ENCODE results near the gene AKAIN1. TPM values are rescaled to one million over a fixed set of nuclear protein-coding genes. Genes with fewer than 3 reads are reported as not detected.

The AKAIN1 gene
- polyA plus RNA-seq, 2 of the 4 experiments (the other 2 are of a cell fraction): not detected

GRCh38 chr18:5137261-5137660 is 59.8 kb downstream of the AKAIN1 start:
- ATAC-seq (no peak), DNase-seq (ENCODE audit: low read depth in 1 of 2, low spot score in 1 of 2) (no peak), FAIRE-seq (no peak)
- no peak overlapping the region for H3K4me3 ChIP-seq
- POLR2A ChIA-PET: no interaction called here
- H3K4me2 ChIP-seq: no peak overlapping the region
- H3K4me1 ChIP-seq: no peaks in the 10 kb centered on the region
- CTCF ChIA-PET: no interaction called here
- TF ChIP-seq ZNF302 (CRISPR knock-in tag; IDR thresholded peaks at IDR 0.05) (no peak), ELK1 (IDR thresholded peaks at IDR 0.05; ENCODE audit: low read depth, low read length) (no peak), RFX5 (IDR thresholded peaks at IDR 0.05) (no peak), ESRRA (IDR thresholded peaks at IDR 0.05; ENCODE audit: borderline replicate concordance, low read length) (no peak)
- no peak overlapping the region for H3K27ac ChIP-seq
- 0% methylated on average over 2 of the region's 2 CpGs for WGBS (ENCODE audit: missing lambda C conversion rate)
- H3K9me3 ChIP-seq: no peaks in the 10 kb centered on the region

GRCh38 chr18:5132987-5133386 is 64.1 kb downstream of the AKAIN1 start:
- WGBS (ENCODE audit: missing lambda C conversion rate): 18% methylated on average over 13 of the region's 20 CpGs
- ATAC-seq: no peak
- no peak for FAIRE-seq
- CTCF ChIA-PET: no interaction called here
- H3K4me2 ChIP-seq: no peak overlapping the region
- H3K9me3 ChIP-seq: no peaks in the 10 kb centered on the region
- no peak overlapping the region for H3K4me3 ChIP-seq
- H3K27ac ChIP-seq: no peak overlapping the region
- H3K4me1 ChIP-seq: no peaks in the 10 kb centered on the region
- POLR2A ChIA-PET: no interaction called here
- DNase-seq (ENCODE audit: low read depth in 1 of 2, low spot score in 1 of 2): no peak
- no peak for TF ChIP-seq RCOR1 (IDR thresholded peaks at IDR 0.05; ENCODE audit: low read depth, low read length)
- no peak for TF ChIP-seq GATA3 (IDR thresholded peaks at IDR 0.05; ENCODE audit: borderline replicate concordance)
- no peak for TF ChIP-seq CBX8 (IDR thresholded peaks at IDR 0.05)
- no peak for TF ChIP-seq HDAC2 (IDR thresholded peaks at IDR 0.05)
- TF ChIP-seq KDM5A (IDR thresholded peaks at IDR 0.05): no peak
- no peak for TF ChIP-seq HEYL (CRISPR knock-in tag; IDR thresholded peaks at IDR 0.05)
- no peak for TF ChIP-seq ATOH8 (CRISPR knock-in tag; IDR thresholded peaks at IDR 0.05; ENCODE audit: low read depth)
- no peak for TF ChIP-seq EP300 (IDR thresholded peaks at IDR 0.05)
- no peak for TF ChIP-seq CBX2 (IDR thresholded peaks at IDR 0.05; ENCODE audit: borderline replicate concordance, low read depth)
- TF ChIP-seq SMC3 (IDR thresholded peaks at IDR 0.05): no peak
- no peak for TF ChIP-seq ZNF302 (CRISPR knock-in tag; IDR thresholded peaks at IDR 0.05)
- no peak for TF ChIP-seq NPAS2 (CRISPR knock-in tag; IDR thresholded peaks at IDR 0.05; ENCODE audit: borderline replicate concordance)
- no peak for TF ChIP-seq FOXS1 (CRISPR knock-in tag; IDR thresholded peaks at IDR 0.05)
- TF ChIP-seq RAD21 (conservative IDR thresholded peaks at IDR 0.05 in 1 of 2, IDR thresholded peaks at IDR 0.05 in 1 of 2): no peak
- no peak for TF ChIP-seq SREBF2 (IDR thresholded peaks at IDR 0.05)
- no peak for TF ChIP-seq HOXA7 (CRISPR knock-in tag; IDR thresholded peaks at IDR 0.05)
- TF ChIP-seq PBX3 (IDR thresholded peaks at IDR 0.05): no peak
- TF ChIP-seq MAX (IDR thresholded peaks at IDR 0.05): no peak
- no peak for TF ChIP-seq MYC (IDR thresholded peaks at IDR 0.05; ENCODE audit: borderline replicate concordance, low read length)

GRCh38 chr18:5122272-5122671 is 74.8 kb downstream of the AKAIN1 start:
- no peak overlapping the region for H3K4me3 ChIP-seq
- POLR2A ChIA-PET: no interaction called here
- CTCF ChIA-PET: no interaction called here
- no peaks in the 10 kb centered on the region for H3K4me1 ChIP-seq
- no peak for DNase-seq (ENCODE audit: low read depth in 1 of 2, low spot score in 1 of 2)
- no peak overlapping the region for H3K27ac ChIP-seq
- WGBS (ENCODE audit: missing lambda C conversion rate): no CpG with 5 or more reads among the region's 2 CpGs
- H3K9me3 ChIP-seq: no peaks in the 10 kb centered on the region
- FAIRE-seq: no peak
- no peak overlapping the region for H3K4me2 ChIP-seq
- no peak for ATAC-seq
- TF ChIP-seq REST (IDR thresholded peaks at IDR 0.05) (no peak), CHD2 (IDR thresholded peaks at IDR 0.05; ENCODE audit: low read length, partially characterized antibody) (no peak), HDAC2 (IDR thresholded peaks at IDR 0.05) (no peak), EHF (CRISPR knock-in tag; IDR thresholded peaks at IDR 0.05) (no peak), RAD21 (conservative IDR thresholded peaks at IDR 0.05 in 1 of 2, IDR thresholded peaks at IDR 0.05 in 1 of 2) (no peak), BHLHE40 (IDR thresholded peaks at IDR 0.05; ENCODE audit: low read depth, low read length) (no peak), POLR2A (IDR thresholded peaks at IDR 0.05; ENCODE audit: low read length) (no peak), CTCF (IDR thresholded peaks at IDR 0.05) (no peak), EHMT2 (IDR thresholded peaks at IDR 0.05; ENCODE audit: low read depth) (no peak), CEBPB (IDR thresholded peaks at IDR 0.05) (no peak)
